H1 (cell line): ENCODE data around the gene ITPK1. TPM values are rescaled to one million over a fixed set of nuclear protein-coding genes. Genes with fewer than 3 reads are reported as not detected.

ENCODE experiments used
- CTCF ChIA-PET: fragments of 300-600 bp; sonication (Branson Sonifier 250); formaldehyde crosslinking; loops from one replicate; lab custom pipeline; 2021; ENCODE audit not compliant: partially characterized antibody; lab: Charles Lee
- POLR2A ChIA-PET: fragments of 300-600 bp; sonication (Branson Sonifier 250); formaldehyde crosslinking; loops from one replicate; lab custom pipeline; 2021; ENCODE audit warnings: inconsistent platforms; ENCODE audit not compliant: partially characterized antibody; lab: Charles Lee
- DNase-seq, 2 experiments: peaks; one replicate each; pipeline versions ENCODE4 v3.0.0 to v3.0.0-alpha.2; 2010 to 2022; ENCODE audit warnings: low spot score in 2 of 2, low read depth in 1 of 2, mixed read lengths in 1 of 2
- FAIRE-seq: peaks from 2 replicates; lab custom pipeline; 2011; peaks lifted over from hg19 to GRCh38; lab: Jason Lieb, UNC
- H2AFZ ChIP-seq: 2 replicates; pipeline ENCODE4 v1.8.1; 2012; ENCODE audit warnings: low read length, inconsistent platforms
- H2AK5ac ChIP-seq: 2 replicates; pipeline ENCODE4 v1.6.1; 2013; ENCODE audit warnings: low read depth, low read length
- H2BK120ac ChIP-seq: replicated peaks from 2 replicates; pipeline ENCODE3; 2013; ENCODE audit warnings: low read depth, low read length, inconsistent platforms
- H2BK12ac ChIP-seq: 2 replicates; pipeline ENCODE4 v1.6.1; 2013; ENCODE audit warnings: low read depth, low read length
- H2BK15ac ChIP-seq: 2 replicates; pipeline ENCODE4 v1.6.1; 2013; ENCODE audit warnings: low read length
- H2BK20ac ChIP-seq: 2 replicates; pipeline ENCODE4 v1.6.1; 2013; ENCODE audit warnings: low read length
- H2BK5ac ChIP-seq: 2 replicates; pipeline ENCODE4 v1.6.1; 2013; ENCODE audit warnings: low read depth, low read length
- H3K14ac ChIP-seq: 2 replicates; pipeline ENCODE4 v1.6.1; 2013; ENCODE audit warnings: inconsistent platforms; ENCODE audit not compliant: insufficient read length
- H3K18ac ChIP-seq: 2 replicates; pipeline ENCODE4 v1.6.1; 2013; ENCODE audit warnings: low read length; ENCODE audit errors: extremely low read depth
- H3K23ac ChIP-seq: 2 replicates; pipeline ENCODE4 v1.6.1; 2013; ENCODE audit warnings: inconsistent platforms; ENCODE audit not compliant: insufficient read length
- H3K23me2 ChIP-seq: 2 replicates; pipeline ENCODE4 v1.6.1; 2013; ENCODE audit warnings: low read depth, low read length
- H3K27ac ChIP-seq: 2 replicates; pipeline ENCODE4 v1.6.1; 2011; ENCODE audit warnings: low read depth, low read length, inconsistent platforms
- H3K27me3 ChIP-seq, 4 experiments: replicated peaks in 1 of 4; 1 replicate in 1 of 4; 2 replicates in 3 of 4; pipeline versions ENCODE4 v1.6.1 to v1.8.1; 2011 to 2013; ENCODE audit warnings: low read length in 3 of 4, mild to moderate bottlenecking in 3 of 4, inconsistent platforms in 2 of 4, mixed read lengths in 2 of 4, moderate library complexity in 1 of 4; ENCODE audit not compliant: control insufficient read depth in 3 of 4, insufficient read depth in 3 of 4; ENCODE audit errors: extremely low read depth in 1 of 4
- H3K36me3 ChIP-seq, 4 experiments: 2 replicates each; pipeline versions ENCODE4 v1.6.1 to v1.8.1; 2011 to 2013; ENCODE audit warnings: mild to moderate bottlenecking in 4 of 4, low read length in 3 of 4, moderate library complexity in 2 of 4, control low read depth in 1 of 4, inconsistent platforms in 1 of 4; ENCODE audit not compliant: insufficient read depth in 4 of 4, control insufficient read depth in 2 of 4
- H3K4ac ChIP-seq: replicated peaks from 2 replicates; pipeline ENCODE3; 2013; ENCODE audit warnings: low read length, low read depth, mixed read lengths, inconsistent platforms; ENCODE audit not compliant: insufficient read length
- H3K4me1 ChIP-seq, 4 experiments: replicated peaks in 1 of 4; 1 replicate in 1 of 4; 2 replicates in 3 of 4; pipeline versions ENCODE4 v1.6.1 to v1.8.1; 2011 to 2013; ENCODE audit warnings: low read length in 3 of 4, inconsistent platforms in 2 of 4, mixed read lengths in 1 of 4; ENCODE audit not compliant: insufficient read depth in 4 of 4, control insufficient read depth in 3 of 4
- H3K4me2 ChIP-seq, 2 experiments: 2 replicates each; pipeline versions ENCODE4 v1.6.1 to v1.8.1; 2011 to 2013; ENCODE audit warnings: low read depth in 2 of 2, low read length in 2 of 2, control low read depth in 1 of 2, inconsistent platforms in 1 of 2, mild to moderate bottlenecking in 1 of 2; ENCODE audit not compliant: insufficient read depth in 1 of 2
- H3K4me3 ChIP-seq, 4 experiments: fragments of 200-600, 300-600 bp in 1 of 4; sonication (generic), shearing (Covaris generic), sonication (Bioruptor Twin) in 1 of 4; 2 replicates each; pipeline versions ENCODE4 v1.5.1 to v1.8.1; 2011 to 2016; ENCODE audit warnings: low read length in 4 of 4, low read depth in 3 of 4, control low read depth in 2 of 4, inconsistent platforms in 2 of 4, mild to moderate bottlenecking in 2 of 4, mixed read lengths in 1 of 4, moderate library complexity in 1 of 4; ENCODE audit not compliant: insufficient read depth in 2 of 4; ENCODE audit errors: extremely low read depth in 1 of 4
- H3K56ac ChIP-seq: replicated peaks from 2 replicates; pipeline ENCODE3; 2013; ENCODE audit warnings: low read depth, mild to moderate bottlenecking, mixed read lengths, low read length, inconsistent platforms; ENCODE audit not compliant: insufficient read length
- H3K79me1 ChIP-seq: 2 replicates; pipeline ENCODE4 v1.6.1; 2013; ENCODE audit warnings: low read depth, low read length, control low read depth
- H3K79me2 ChIP-seq, 2 experiments: 2 replicates each; pipeline versions ENCODE4 v1.6.1 to v1.8.1; 2012 to 2013; ENCODE audit warnings: low read length in 2 of 2, mild to moderate bottlenecking in 2 of 2, inconsistent platforms in 1 of 2; ENCODE audit not compliant: insufficient read depth in 2 of 2, control insufficient read depth in 1 of 2
- H3K9ac ChIP-seq, 4 experiments: replicated peaks in 1 of 4; 1 replicate in 1 of 4; 2 replicates in 3 of 4; pipeline versions ENCODE4 v1.6.1 to v1.8.1; 2011 to 2013; ENCODE audit warnings: low read depth in 3 of 4, low read length in 3 of 4, control low read depth in 2 of 4, mild to moderate bottlenecking in 2 of 4, moderate library complexity in 2 of 4, inconsistent platforms in 1 of 4; ENCODE audit errors: extremely low read depth in 1 of 4
- H3K9me3 ChIP-seq, 2 experiments: 2 replicates each; pipeline versions ENCODE4 v1.6.1 to v1.8.1; 2012 to 2013; ENCODE audit warnings: mild to moderate bottlenecking in 2 of 2, moderate library complexity in 2 of 2, control low read depth in 1 of 2, inconsistent platforms in 1 of 2, low read depth in 1 of 2, low read length in 1 of 2, mixed read lengths in 1 of 2; ENCODE audit not compliant: insufficient read depth in 2 of 2
- H4K20me1 ChIP-seq, 2 experiments: replicated peaks in 1 of 2; 2 replicates each; pipeline versions ENCODE3 to v1.8.1; 2011 to 2013; ENCODE audit warnings: inconsistent platforms in 2 of 2, low read length in 2 of 2, mild to moderate bottlenecking in 1 of 2; ENCODE audit not compliant: insufficient read depth in 2 of 2, control insufficient read depth in 1 of 2
- H4K5ac ChIP-seq: 2 replicates; pipeline ENCODE4 v1.6.1; 2013; ENCODE audit warnings: low read length, low read depth, mixed read lengths, inconsistent platforms; ENCODE audit not compliant: insufficient read length
- H4K8ac ChIP-seq: 2 replicates; pipeline ENCODE4 v1.8.0; 2013; ENCODE audit warnings: mild to moderate bottlenecking, moderate library complexity, low read length, inconsistent platforms; ENCODE audit not compliant: insufficient read depth; ENCODE audit errors: extremely low read depth
- H4K91ac ChIP-seq: replicated peaks from 2 replicates; pipeline ENCODE3; 2013; ENCODE audit warnings: low read length, mixed read lengths, inconsistent platforms; ENCODE audit not compliant: insufficient read length
- BACH1 ChIP-seq: IDR thresholded peaks from 2 replicates; pipeline ENCODE4 v1.6.1; 2012; ENCODE audit warnings: low read length, improper control_type of control experiment
- CTCF ChIP-seq, 3 experiments: IDR thresholded peaks; 1 replicate in 2 of 3; 2 replicates in 1 of 3; pipeline versions ENCODE4 v1.5.1 to v1.6.1; 2011; ENCODE audit warnings: low read length in 3 of 3, mild to moderate bottlenecking in 3 of 3, inconsistent platforms in 2 of 3, low read depth in 1 of 3, moderate library complexity in 1 of 3; ENCODE audit not compliant: insufficient read depth in 1 of 3; ENCODE audit errors: control extremely low read depth in 1 of 3
- POLR2AphosphoS5 ChIP-seq: IDR thresholded peaks from 2 replicates; pipeline ENCODE4 v1.6.1; 2011; ENCODE audit warnings: low read depth, low read length
- WGBS, 2 experiments: shearing (Covaris generic) in 1 of 2; methylation state at CpG; one replicate each; pipeline versions ENCODE4 v1.1.6 to v1.1.7; 2013 to 2015; ENCODE audit warnings: low lambda C conversion rate in 2 of 2, mixed read lengths in 2 of 2, inconsistent platforms in 1 of 2, low coverage in 1 of 2, missing lambda C conversion rate in 1 of 2; ENCODE audit not compliant: insufficient replicate concordance in 2 of 2, insufficient coverage in 1 of 2, insufficient read length in 1 of 2; ENCODE audit errors: extremely low coverage in 1 of 2, missing lambda C conversion rate in 1 of 2; 5-methylcytosine and 5-hydroxymethylcytosine counted together
- polyA plus RNA-seq, 7 experiments: library from polyadenylated mRNA; depleted of rRNA in 3 of 7; stranded (reverse) in 5 of 7; unstranded in 2 of 7; fragments of >200 nt in 5 of 7; fragments of 200-250 nt in 2 of 7; gene quantifications; 1 replicate in 5 of 7; 2 replicates in 1 of 7; 4 replicates in 1 of 7; pipeline versions ENCODE4 v1.2.1 to v1.2.3, GENCODE V29; 2011 to 2013; ENCODE audit warnings: missing spikeins in 2 of 7, mixed read lengths in 2 of 7
- total RNA-seq: library from RNA; stranded (reverse); fragmentation: NEBNext Ultra II Directional; extraction: Animal tissue kit (Norgen Biotek cat#: 25700); gene quantifications from 2 replicates; pipeline ENCODE4 v1.2.1, GENCODE V29; 2021

ITPK1 gene
- total and polyA plus RNA-seq, 2 of the 8 experiments (the other 6 are each of a cell fraction or from before 2014, with no cell fraction given), result 108 to 143 TPM

GRCh38 chr14:92923744-92924103 lies 192.0 kb downstream of the ITPK1 start:
- peak overlapping the region; percentile 47 to 95 for H3K4me2 ChIP-seq
- DNase-seq (peak in 1 of 2 experiments; percentile 45), FAIRE-seq (no peak)
- no peak overlapping the region for H4K8ac ChIP-seq
- no peaks in the 10 kb centered on the region for H3K79me2 ChIP-seq
- H3K23me2 ChIP-seq, result peaks cover 13% of the 10 kb centered on the region; the same call in 1 of the 2 replicates
- POLR2A ChIA-PET, result interaction anchor here (0.6 to 1.9 kb wide), 6 partner anchors 10 to 175 kb away, joined by 3 to 10 read pairs (median 4); no protein-coding TSS in a partner anchor
- no peak overlapping the region for H3K4ac ChIP-seq
- no peak overlapping the region for H2BK15ac ChIP-seq
- peaks cover 0 to 3% of the 10 kb centered on the region in 2 experiments for H4K20me1 ChIP-seq
- H3K27me3 ChIP-seq, result peaks cover 0 to 7% (median 2%) of the 10 kb centered on the region in 4 experiments; a peak in 3 of 7 replicates
- peak overlapping the region; percentile 36 to 79 (median 68) for H3K4me3 ChIP-seq
- H3K27ac ChIP-seq, result no peak overlapping the region
- H2BK120ac ChIP-seq, result no peak overlapping the region
- CTCF ChIA-PET, result interaction anchor here (0.8 to 1.1 kb wide), 2 partner anchors 209 to 216 kb away, joined by 3 read pairs; no protein-coding TSS in a partner anchor
- 24% methylated on average over 5 of the region's 8 CpGs; no CpG with 5 or more reads in 1 of the 2 experiments for WGBS, 2 experiments
- no peak overlapping the region; the same call in 1 of the 2 replicates for H3K18ac ChIP-seq
- no peak overlapping the region for H3K9ac ChIP-seq
- no peaks in the 10 kb centered on the region for H3K9me3 ChIP-seq
- TF ChIP-seq CTCF (IDR thresholded peaks at IDR 0.05; ENCODE audit: control extremely low read depth in 1 of 3, insufficient read depth in 1 of 3, low read depth in 1 of 3, low read length in 3 of 3) (no peak), BACH1 (no peak), POLR2AphosphoS5 (0 out of 2 replicates have a peak, but pooled peaks have one; percentile 5)
- no peaks in the 10 kb centered on the region for H3K79me1 ChIP-seq
- no peak overlapping the region for H3K14ac ChIP-seq
- H3K23ac ChIP-seq, result no peak overlapping the region
- H3K56ac ChIP-seq, result no peak overlapping the region
- H4K5ac ChIP-seq, result no peak overlapping the region
- peaks cover 0 to 15% (median 4%) of the 10 kb centered on the region in 4 experiments; a peak in 4 of 7 replicates for H3K4me1 ChIP-seq
- H2BK5ac ChIP-seq, result no peak overlapping the region; the same call in 1 of the 2 replicates
- no peaks in the 10 kb centered on the region for H3K36me3 ChIP-seq
- no peak overlapping the region for H2AFZ ChIP-seq
- no peak overlapping the region for H4K91ac ChIP-seq
- H2BK12ac ChIP-seq, result no peak overlapping the region
- H2BK20ac ChIP-seq, result no peak overlapping the region
- H2AK5ac ChIP-seq, result no peak overlapping the region
